ENCODE data around the gene CPSF4.
A peak's percentile ranks its signal among the peaks of the same experiment; 100 is the strongest.
"Not testable (repeated sequence)": the region's sequence is repeated elsewhere in the genome, so short reads cannot be mapped to it uniquely, and the experiment has no call there.

The CPSF4 gene

GRCh38 chr7:99408379-99409191 lies 30.2 kb upstream of the CPSF4 start, which contains the start of the genes BUD31 and PDAP1:
TSS of gene BUD31 (plus strand) at chr7:99408969. CDS start at chr7:99411093, 2,124 bp downstream.
TSS of gene PDAP1 (minus strand) at chr7:99408597. CDS start at chr7:99408548, 49 bp downstream.
- peak; percentile 93 for DNase-seq (ENCODE audit: low read depth, low spot score)

GRCh38 chr7:99409192-99409572 lies 29.6 kb upstream of the CPSF4 start:
- no peak for DNase-seq (ENCODE audit: low read depth, low spot score)

- no peak for DNase-seq (ENCODE audit: low read depth, low spot score)
These were observed 28.9 kb upstream of the CPSF4 start for GRCh38 chr7:99409806-99410205.

GRCh38 chr7:99410635-99411034 lies 28.1 kb upstream of the CPSF4 start:
- no peak for DNase-seq (ENCODE audit: low read depth, low spot score)

GRCh38 chr7:99415513-99416127 lies 23.1 kb upstream of the CPSF4 start:
- DNase-seq (ENCODE audit: low read depth, low spot score), result peak; percentile 35

- DNase-seq (ENCODE audit: low read depth, low spot score), result no peak
These were observed 20.5 kb upstream of the CPSF4 start for GRCh38 chr7:99418260-99418659.

- no peak for DNase-seq (ENCODE audit: low read depth, low spot score)
These were observed 19.3 kb upstream of the CPSF4 start for GRCh38 chr7:99419323-99420021.

GRCh38 chr7:99420213-99420612 lies 18.5 kb upstream of the CPSF4 start:
- DNase-seq (ENCODE audit: low read depth, low spot score), result no peak

GRCh38 chr7:99420986-99421385 lies 17.8 kb upstream of the CPSF4 start:
- DNase-seq (ENCODE audit: low read depth, low spot score), result no peak

- DNase-seq (ENCODE audit: low read depth, low spot score), result no peak
These were observed 16.6 kb upstream of the CPSF4 start for GRCh38 chr7:99422186-99422585.

GRCh38 chr7:99422625-99423024 lies 16.1 kb upstream of the CPSF4 start:
- DNase-seq (ENCODE audit: low read depth, low spot score), result no peak

GRCh38 chr7:99424932-99425730 lies 13.6 kb upstream of the CPSF4 start:
- DNase-seq (ENCODE audit: low read depth, low spot score), result no peak

GRCh38 chr7:99428972-99429566 lies 9.7 kb upstream of the CPSF4 start:
- DNase-seq (ENCODE audit: low read depth, low spot score), result no peak

- DNase-seq (ENCODE audit: low read depth, low spot score), result no peak
These were observed 9.0 kb upstream of the CPSF4 start for GRCh38 chr7:99429756-99430155.

- DNase-seq (ENCODE audit: low read depth, low spot score), result not testable (repeated sequence)
These were observed 6.8 kb upstream of the CPSF4 start for GRCh38 chr7:99431756-99432540.

- DNase-seq (ENCODE audit: low read depth, low spot score), result no peak
These were observed 5.6 kb upstream of the CPSF4 start for GRCh38 chr7:99433158-99433557.

GRCh38 chr7:99437946-99438572 lies 684 bp upstream of the CPSF4 start:
- no peak for DNase-seq (ENCODE audit: low read depth, low spot score)

- no peak for DNase-seq (ENCODE audit: low read depth, low spot score)
These were observed 1.5 kb downstream of the CPSF4 start for GRCh38 chr7:99440195-99440594.

- no peak for DNase-seq (ENCODE audit: low read depth, low spot score)
These were observed 7.4 kb downstream of the CPSF4 start for GRCh38 chr7:99446096-99446495.

- DNase-seq (ENCODE audit: low read depth, low spot score), result no peak
These were observed 9.2 kb downstream of the CPSF4 start for GRCh38 chr7:99447943-99448342.
